GM06990 (cell line): ENCODE results near the gene SALL3.

Experiments
- DNase-seq: peaks from one replicate; pipeline ENCODE4 v3.0.0-alpha.2; 2011; ENCODE audit not compliant: insufficient read length; ENCODE audit errors: extremely low read depth
- H3K27me3 ChIP-seq: replicated peaks from 2 replicates; pipeline ENCODE4 v1.6.0; 2011; ENCODE audit warnings: low read length; ENCODE audit not compliant: control insufficient read depth, insufficient read depth
- H3K36me3 ChIP-seq: 2 replicates; pipeline ENCODE4 v1.5.1; 2011; ENCODE audit warnings: low read length; ENCODE audit not compliant: control insufficient read depth, insufficient read depth
- H3K4me3 ChIP-seq: replicated peaks from 2 replicates; pipeline ENCODE4 v1.5.1; 2011; ENCODE audit warnings: low read depth, mild to moderate bottlenecking, control low read depth, low read length
- CTCF ChIP-seq: IDR thresholded peaks from 2 replicates; pipeline ENCODE4 v1.5.1; 2011; ENCODE audit warnings: low read length, control low read depth, mild to moderate bottlenecking, inconsistent platforms; ENCODE audit not compliant: insufficient read depth, poor library complexity, severe bottlenecking

Gene SALL3

GRCh38 chr18:78971511-78972245 is 7.9 kb upstream of the SALL3 start:
- no peak for DNase-seq
- TF ChIP-seq CTCF: no peak
- no peak overlapping the region for H3K4me3 ChIP-seq
- no peaks in the 10 kb centered on the region for H3K27me3 ChIP-seq
- H3K36me3 ChIP-seq: no peaks in the 10 kb centered on the region

- no peaks in the 10 kb centered on the region for H3K27me3 ChIP-seq
- H3K36me3 ChIP-seq: no peaks in the 10 kb centered on the region
- TF ChIP-seq CTCF: no peak
- DNase-seq: no peak
- no peak overlapping the region for H3K4me3 ChIP-seq
Observed at GRCh38 chr18:78972385-78972918, 7.2 kb upstream of the SALL3 start.

GRCh38 chr18:78972930-78973331 is 6.7 kb upstream of the SALL3 start:
- Histone ChIP-seq H3K4me3 (no peak overlapping the region), H3K36me3 (no peaks in the 10 kb centered on the region), H3K27me3 (no peaks in the 10 kb centered on the region)
- no peak for DNase-seq
- TF ChIP-seq CTCF: no peak

- Histone ChIP-seq H3K27me3 (no peaks in the 10 kb centered on the region), H3K36me3 (no peaks in the 10 kb centered on the region), H3K4me3 (no peak overlapping the region)
- no peak for DNase-seq
- no peak for TF ChIP-seq CTCF
Observed at GRCh38 chr18:78973357-78974083, 6.1 kb upstream of the SALL3 start.

GRCh38 chr18:78974115-78974761 is 5.4 kb upstream of the SALL3 start:
- no peaks in the 10 kb centered on the region for H3K27me3 ChIP-seq
- DNase-seq: no peak
- no peak overlapping the region for H3K4me3 ChIP-seq
- TF ChIP-seq CTCF: no peak
- H3K36me3 ChIP-seq: no peaks in the 10 kb centered on the region
